NCI-H69 (cell line): Measurements from ENCODE around the gene POLK.

ENCODE experiments used
- DNase-seq: peaks from one replicate; lab custom pipeline; 2025; lab: John Stamatoyannopoulos, UW

Gene POLK

DNA sequence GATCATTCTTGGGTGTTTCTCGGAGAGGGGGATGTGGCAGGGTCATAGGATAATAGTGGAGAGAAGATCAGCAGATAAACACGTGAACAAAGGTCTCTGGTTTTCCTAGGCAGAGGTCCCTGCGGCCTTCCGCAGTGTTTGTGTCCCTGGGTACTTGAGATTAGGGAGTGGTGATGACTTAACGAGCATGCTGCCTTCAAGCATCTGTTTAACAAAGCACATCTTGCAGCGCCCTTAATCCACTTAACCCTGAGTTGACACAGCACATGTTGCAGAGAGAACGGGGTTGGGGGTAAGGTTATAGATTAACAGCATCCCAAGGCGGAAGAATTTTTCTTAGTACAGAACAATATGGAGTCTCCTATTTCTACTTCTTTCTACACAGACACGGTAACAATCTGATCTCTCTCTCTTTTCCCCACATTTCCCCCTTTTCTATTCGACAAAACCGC is 99.2 kb downstream of the POLK start:
- peak; percentile 47 for DNase-seq

GRCh38 chr5:75611311-75612225 is 99.9 kb downstream of the POLK start, which contains the start of gene ANKDD1B:
Gene ANKDD1B, plus strand, starts transcription at chr5:75611453. Its CDS starts 182 bp downstream, at chr5:75611635.
- peak; percentile 66 for DNase-seq

DNA sequence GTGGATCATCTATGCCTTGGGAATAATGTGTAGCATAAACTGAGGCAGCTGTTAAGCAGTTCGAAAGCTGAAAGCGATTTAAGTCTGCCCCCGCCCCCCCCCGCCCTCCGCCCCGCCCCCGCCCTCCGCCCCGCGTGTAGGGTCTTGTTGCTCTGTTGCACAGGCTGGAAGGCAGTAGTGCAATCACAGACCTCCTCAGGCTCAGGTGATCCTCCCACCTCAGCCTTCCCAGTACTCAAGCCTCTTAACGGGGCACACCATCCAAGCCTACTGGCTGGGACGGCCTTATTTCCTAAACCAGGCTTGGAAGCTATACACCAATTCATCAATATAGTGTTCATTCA is 100.5 kb downstream of the POLK start:
- DNase-seq: peak; percentile 35

- no peak for DNase-seq
These were observed 101.2 kb downstream of the POLK start for GRCh38 chr5:75612901-75613300.

GRCh38 chr5:75614176-75614575 is 102.5 kb downstream of the POLK start:
- DNase-seq: no peak

- DNase-seq: no peak
These were observed 104.7 kb downstream of the POLK start for GRCh38 chr5:75616371-75616881.

GRCh38 chr5:75616971-75617621 is 105.4 kb downstream of the POLK start:
- no peak for DNase-seq

DNA sequence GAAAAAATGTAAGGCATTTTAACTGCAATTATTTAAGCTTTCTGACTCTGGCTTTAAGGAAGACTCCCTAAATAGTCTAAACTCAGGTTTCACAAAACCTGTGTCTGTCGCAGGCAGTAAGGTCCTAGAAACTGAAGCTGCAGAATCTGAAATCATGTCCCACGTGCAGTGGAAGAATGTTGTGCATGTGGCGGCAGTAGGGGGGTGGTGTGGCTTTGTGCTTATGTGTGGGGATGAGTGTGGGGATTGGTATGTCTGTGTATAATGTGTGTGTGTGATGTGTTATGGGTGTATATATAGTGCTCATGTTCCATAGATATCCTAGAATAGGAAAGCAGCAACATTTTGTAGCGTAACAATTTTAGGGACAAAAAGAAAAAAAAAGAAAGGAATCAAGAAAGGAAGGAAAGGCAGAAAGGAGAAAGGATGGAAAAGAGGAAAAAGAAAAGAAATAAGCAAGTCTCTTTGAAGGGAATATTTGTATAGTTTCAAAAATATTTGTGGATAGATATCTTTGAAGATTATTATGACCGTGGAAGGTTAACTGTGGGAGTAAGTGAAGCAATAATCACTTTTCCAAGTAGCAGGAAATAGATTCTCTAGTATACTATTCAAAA is 106.2 kb downstream of the POLK start:
- no peak for DNase-seq

GRCh38 chr5:75620184-75620959 is 108.7 kb downstream of the POLK start:
- no peak for DNase-seq

DNA sequence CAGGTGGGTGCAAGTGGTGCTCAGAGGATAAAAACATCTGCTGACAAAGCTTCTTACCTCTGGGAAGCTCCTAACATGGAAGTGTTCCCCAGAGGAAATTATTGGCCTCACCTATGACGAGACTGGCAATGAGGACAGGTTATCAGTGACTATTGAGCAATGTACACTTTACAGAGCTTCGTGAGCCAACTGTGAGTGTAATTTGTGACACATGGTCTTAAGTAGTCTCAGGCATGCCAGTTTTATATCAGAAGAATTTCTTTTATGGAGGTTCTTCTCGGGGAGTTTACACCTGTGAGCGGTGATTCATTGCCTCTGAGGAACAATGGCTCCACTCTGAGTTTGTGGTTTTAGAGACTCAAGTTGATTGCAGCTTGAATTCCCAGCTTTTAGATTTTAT is 110.9 kb downstream of the POLK start:
- DNase-seq: no peak

DNA sequence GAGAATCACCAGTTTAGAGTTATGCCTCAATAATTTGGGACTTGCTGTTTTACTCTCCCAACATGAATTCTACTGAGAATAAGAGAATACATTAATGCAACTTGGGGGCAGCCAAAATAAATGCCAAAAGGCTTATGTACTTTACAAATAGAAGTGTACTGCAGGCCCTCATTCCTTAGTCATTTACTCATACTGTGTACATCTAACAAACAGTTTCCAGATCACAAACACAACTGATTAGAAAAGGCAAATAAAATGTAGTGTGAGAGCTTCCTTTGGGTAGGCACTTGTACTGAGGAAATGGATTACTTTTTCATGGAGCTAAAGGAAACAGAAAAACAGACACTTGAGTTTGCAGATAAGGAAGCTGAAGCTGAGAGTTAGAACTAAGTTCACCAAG is 112.2 kb downstream of the POLK start:
- DNase-seq: no peak

DNA sequence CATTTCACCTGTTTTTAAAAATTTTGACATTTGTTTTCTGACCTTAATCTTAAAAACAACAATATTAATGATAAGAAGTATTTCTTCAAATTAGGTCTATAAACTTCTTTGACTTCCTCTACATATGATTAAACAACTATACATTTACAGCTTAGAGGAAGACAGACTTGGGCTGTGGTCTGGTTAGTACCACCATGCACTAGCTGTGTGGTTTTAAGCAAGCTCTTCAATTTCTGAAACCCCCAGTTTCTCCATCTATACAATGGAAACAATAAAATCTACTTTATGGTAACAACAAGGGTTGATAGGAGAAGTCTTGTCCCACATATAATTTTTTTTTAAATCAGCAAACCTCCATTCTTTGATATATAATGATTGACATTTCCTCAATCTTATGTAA is 115.3 kb downstream of the POLK start:
- DNase-seq: no peak

GRCh38 chr5:75627801-75628200 is 116.1 kb downstream of the POLK start:
- DNase-seq: no peak

DNA sequence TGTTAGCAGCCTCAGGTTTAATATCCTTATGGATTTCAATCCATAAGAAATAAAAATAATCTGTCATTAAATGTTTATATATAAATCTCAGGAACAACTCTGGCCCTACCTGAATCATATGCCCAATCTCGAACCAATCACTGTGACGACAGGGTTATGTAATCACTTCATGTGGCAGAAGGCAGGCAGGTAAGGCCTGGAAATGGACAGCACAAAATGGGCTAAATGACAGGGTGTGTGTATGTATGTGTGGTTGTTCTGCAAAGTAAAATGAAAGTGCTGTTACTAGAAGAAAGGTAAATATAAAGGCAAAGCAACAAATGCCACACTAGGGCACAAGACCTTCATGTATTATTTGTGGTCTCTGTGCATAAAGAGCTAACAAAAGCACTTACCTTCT is 119.2 kb downstream of the POLK start:
- DNase-seq: no peak

DNA sequence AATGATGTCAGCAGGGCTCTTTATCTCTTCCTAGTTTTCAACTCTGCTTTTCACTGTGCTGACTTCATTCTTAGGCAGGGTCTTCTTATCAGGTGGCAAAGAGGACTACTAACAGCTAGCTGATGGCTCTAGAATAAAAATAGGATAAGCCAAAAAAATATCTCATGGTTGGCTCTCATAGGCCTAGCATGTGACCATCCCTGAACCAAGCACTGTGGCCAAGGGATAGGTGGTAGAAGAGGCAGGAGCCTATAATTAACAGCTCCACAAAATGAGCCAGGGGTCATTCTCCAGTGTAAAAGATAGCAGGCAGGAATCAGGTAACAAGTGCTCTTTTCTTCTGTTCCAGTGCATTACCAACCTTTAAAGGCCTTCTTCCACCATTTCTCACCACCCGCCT is 120.6 kb downstream of the POLK start:
- no peak for DNase-seq

DNA sequence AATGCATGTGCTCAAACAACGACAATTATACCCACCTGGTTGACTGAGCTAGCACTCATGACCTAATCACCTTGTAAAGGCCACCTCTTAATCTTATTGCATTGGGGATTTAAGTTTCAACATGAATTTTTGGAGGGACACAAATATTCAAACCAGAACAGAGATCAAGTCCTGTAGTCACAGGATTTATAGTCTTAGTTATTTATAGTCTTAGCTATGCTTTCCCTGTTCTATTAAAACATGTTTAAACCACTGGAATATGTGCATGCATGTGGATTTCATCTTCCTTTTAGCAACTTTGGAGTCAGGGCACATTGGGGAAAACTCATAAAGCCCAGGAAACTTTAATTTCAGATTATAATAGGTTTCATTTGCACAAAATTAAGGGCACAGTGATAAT is 126.3 kb downstream of the POLK start:
- DNase-seq: no peak

- DNase-seq: no peak
These were observed 128.0 kb downstream of the POLK start for GRCh38 chr5:75639535-75640311.

GRCh38 chr5:75640395-75640794 is 128.7 kb downstream of the POLK start:
- no peak for DNase-seq

DNA sequence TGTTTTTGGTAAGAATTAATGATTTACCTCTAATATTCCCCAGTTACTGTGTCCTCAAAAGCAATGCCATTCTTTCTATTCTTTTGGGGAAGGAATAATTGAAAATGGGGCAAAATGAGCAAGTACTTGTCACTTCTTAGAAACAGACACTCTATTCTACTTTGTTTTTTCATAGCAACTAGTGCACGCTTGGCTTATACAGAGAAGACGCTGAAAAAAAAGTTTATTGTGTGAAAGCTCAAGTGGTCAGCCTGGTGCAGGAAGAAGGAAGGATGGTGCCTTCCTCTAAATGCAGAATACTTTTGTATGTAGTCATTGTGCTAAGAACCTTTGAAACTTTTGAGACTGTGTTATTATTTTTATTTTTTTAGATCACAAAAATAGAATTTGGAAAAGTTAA is 129.1 kb downstream of the POLK start:
- no peak for DNase-seq

DNA sequence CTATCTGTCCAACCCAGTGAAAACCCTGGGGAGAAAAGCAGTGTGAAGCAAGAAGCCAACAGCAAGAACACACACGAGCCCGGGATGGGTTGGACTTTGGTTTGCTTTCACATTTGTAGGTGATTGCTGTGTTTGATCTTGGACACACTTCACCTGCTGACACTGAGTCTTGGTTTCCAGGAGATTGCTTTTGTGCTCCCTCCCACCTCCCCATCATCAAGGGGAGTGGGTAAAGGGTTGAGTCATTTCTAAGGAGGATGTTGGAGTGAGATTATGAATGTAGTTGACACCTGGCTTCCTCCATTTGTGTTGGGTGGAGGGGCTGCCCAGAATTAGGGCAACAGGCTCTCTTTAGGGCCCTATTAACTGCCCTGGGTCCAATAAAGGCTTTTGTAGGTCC is 137.0 kb downstream of the POLK start:
- DNase-seq: no peak
